ENCODE results near the gene RBBP9. TPM values are rescaled to one million over a fixed set of nuclear protein-coding genes. Genes with fewer than 3 reads are reported as not detected.

RBBP9 gene
- total and polyA plus RNA-seq, 9 of the 15 experiments (the other 6 are each of a cell fraction or from before 2014, with no cell fraction given): 0.94 to 4.4 (median 2.5) TPM

DNA sequence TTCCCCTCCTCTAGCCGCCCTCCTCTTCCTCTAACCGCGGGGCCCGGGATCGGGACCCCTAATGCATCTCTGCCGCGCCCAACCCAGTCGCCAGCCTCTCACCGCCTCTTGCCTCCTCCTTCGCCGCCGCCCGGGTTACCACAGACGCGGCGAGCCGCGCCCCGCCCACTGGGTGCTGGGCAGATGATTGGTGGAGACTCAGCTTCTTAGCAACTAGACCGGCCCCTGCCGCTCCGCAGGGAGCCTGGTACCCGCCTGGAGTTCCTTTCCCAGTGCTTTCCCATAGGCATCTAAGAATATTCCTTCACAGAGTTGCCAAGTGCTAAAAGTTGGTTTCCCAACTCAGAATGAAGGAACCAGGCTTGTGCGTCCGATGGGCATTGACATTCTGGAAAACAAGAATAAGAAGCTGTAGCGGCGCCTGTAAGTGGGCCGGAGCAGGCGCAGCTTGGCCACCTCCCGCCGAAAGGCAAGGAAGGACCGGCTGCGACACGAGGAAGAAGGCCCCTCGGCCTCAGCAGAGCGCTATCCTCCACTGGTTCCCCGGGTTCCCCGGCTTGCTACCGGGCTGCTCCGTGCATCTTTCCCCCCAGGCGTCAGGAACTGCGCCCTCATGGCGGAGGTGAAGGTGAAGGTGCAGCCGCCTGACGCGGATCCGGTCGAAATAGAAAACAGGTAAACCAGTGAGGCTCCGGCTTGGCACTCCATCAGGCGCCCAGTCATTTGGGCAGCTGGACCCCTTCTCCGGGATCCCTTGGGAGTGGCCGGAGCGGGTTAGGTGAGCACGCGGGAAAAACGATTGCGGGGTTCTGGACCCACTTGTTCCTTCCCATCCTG, 29.9 kb downstream of the RBBP9 start, which contains the start of the genes DZANK1 and POLR3F (continued):
- TF ChIP-seq TEAD4 (IDR thresholded peaks at IDR 0.05; ENCODE audit: low read length): no peak
- no peak for TF ChIP-seq TEAD4 (CRISPR knock-in tag; IDR thresholded peaks at IDR 0.05; ENCODE audit: borderline replicate concordance)
- no peak for TF ChIP-seq ZNF24 (IDR thresholded peaks at IDR 0.05)
- no peak for TF ChIP-seq KDM2B (CRISPR knock-in tag; IDR thresholded peaks at IDR 0.05)
- TF ChIP-seq NFXL1 (CRISPR knock-in tag; IDR thresholded peaks at IDR 0.05): no peak
- no peak for TF ChIP-seq MEIS2 (IDR thresholded peaks at IDR 0.05; ENCODE audit: partially characterized antibody)
- no peak for TF ChIP-seq DMBX1 (CRISPR knock-in tag; IDR thresholded peaks at IDR 0.05; ENCODE audit: borderline replicate concordance)
- peak; percentile 74 for TF ChIP-seq POLR2A (conservative IDR thresholded peaks at IDR 0.05)
- TF ChIP-seq ZBTB1 (CRISPR knock-in tag; IDR thresholded peaks at IDR 0.05; ENCODE audit: borderline replicate concordance, low read depth): no peak
- peak; percentile 30; the same call in 1 of the 2 replicates for TF ChIP-seq JUND (IDR thresholded peaks at IDR 0.05; ENCODE audit: borderline replicate concordance, low read depth, low read length)
- no peak for TF ChIP-seq JUND (tag; IDR thresholded peaks at IDR 0.05; ENCODE audit: borderline replicate concordance, low read depth, low read length)
- no peak for TF ChIP-seq NCOA4 (IDR thresholded peaks at IDR 0.05; ENCODE audit: partially characterized antibody)
- TF ChIP-seq CHD2 (IDR thresholded peaks at IDR 0.05; ENCODE audit: low read depth, low read length): no peak
- no peak for TF ChIP-seq RBM22 (IDR thresholded peaks at IDR 0.05; ENCODE audit: low read depth, low read length, poor library complexity, severe bottlenecking)
- no peak for TF ChIP-seq KAT2B (IDR thresholded peaks at IDR 0.05; ENCODE audit: low read depth, low read length)
- TF ChIP-seq POLR3A (IDR thresholded peaks at IDR 0.05; ENCODE audit: borderline replicate concordance, extremely low read depth, insufficient read depth, insufficient read length): no peak
- no peak; the same call in 1 of the 2 replicates for TF ChIP-seq MBD2 (IDR thresholded peaks at IDR 0.05; ENCODE audit: borderline replicate concordance, low read depth)
- peak; percentile 89 for TF ChIP-seq RFX1 (IDR thresholded peaks at IDR 0.05)
- TF ChIP-seq ZNF282 (CRISPR knock-in tag; IDR thresholded peaks at IDR 0.05): no peak
- TF ChIP-seq TRIM28 (IDR thresholded peaks at IDR 0.05): peak; percentile 54; the same call in 1 of the 2 replicates
- TF ChIP-seq ZNF586 (CRISPR knock-in tag; conservative IDR thresholded peaks at IDR 0.05): no peak
- no peak for TF ChIP-seq NFATC3 (IDR thresholded peaks at IDR 0.05)
- peak; percentile 84 for TF ChIP-seq POLR2G (IDR thresholded peaks at IDR 0.05; ENCODE audit: low read depth, low read length)
- TF ChIP-seq HNRNPL (IDR thresholded peaks at IDR 0.05; ENCODE audit: low read depth, low read length): no peak
- TF ChIP-seq MTA1 (IDR thresholded peaks at IDR 0.05; ENCODE audit: borderline replicate concordance): peak; percentile 99
- TF ChIP-seq NFRKB (IDR thresholded peaks at IDR 0.05; ENCODE audit: low read depth): no peak
- no peak for TF ChIP-seq ZNF41 (CRISPR knock-in tag; conservative IDR thresholded peaks at IDR 0.05)
- TF ChIP-seq NCOA6 (IDR thresholded peaks at IDR 0.05): no peak
- TF ChIP-seq SIX5 (IDR thresholded peaks at IDR 0.05; ENCODE audit: borderline replicate concordance in 1 of 2, insufficient read depth in 1 of 2, low read depth in 1 of 2, low read length in 2 of 2): peak; percentile 37 to 47; a peak in 3 of 4 replicates
- TF ChIP-seq L3MBTL2 (IDR thresholded peaks at IDR 0.05): peak; percentile 28; the same call in 1 of the 2 replicates
- TF ChIP-seq SRSF7 (optimal IDR thresholded peaks at IDR 0.05; ENCODE audit: low read depth, low read length): no peak
- TF ChIP-seq CBX5 (IDR thresholded peaks at IDR 0.05; ENCODE audit: borderline replicate concordance, low read depth): no peak
- no peak for TF ChIP-seq BRF1 (IDR thresholded peaks at IDR 0.05; ENCODE audit: borderline replicate concordance, extremely low read depth, insufficient read length)
- TF ChIP-seq KHSRP (IDR thresholded peaks at IDR 0.05): no peak
- no peak for TF ChIP-seq SRSF1 (IDR thresholded peaks at IDR 0.05; ENCODE audit: low read depth, low read length)
- TF ChIP-seq NELFE (IDR thresholded peaks at IDR 0.05; ENCODE audit: insufficient read depth, insufficient read length): no peak

Data from K562 (cell line).